Activated CD8-positive, alpha-beta memory T cell treated with anti-CD3 and anti-CD28 coated beads for 24 hours (primary cell): ENCODE data around the gene ARID5A.
"Not testable (repeated sequence)": the region's sequence is repeated elsewhere in the genome, so short reads cannot be mapped to it uniquely, and the experiment has no call there.

Experiments used
- DNase-seq: peaks from one replicate; pipeline ENCODE4 v3.0.0-alpha.2; 2020

ARID5A gene

GRCh38 chr2:96557421-96557820 lies 20.9 kb downstream of the ARID5A start:
- DNase-seq: not testable (repeated sequence)

- peak; percentile 37 for DNase-seq
Observed at GRCh38 chr2:96558061-96558460, 21.5 kb downstream of the ARID5A start.

DNA sequence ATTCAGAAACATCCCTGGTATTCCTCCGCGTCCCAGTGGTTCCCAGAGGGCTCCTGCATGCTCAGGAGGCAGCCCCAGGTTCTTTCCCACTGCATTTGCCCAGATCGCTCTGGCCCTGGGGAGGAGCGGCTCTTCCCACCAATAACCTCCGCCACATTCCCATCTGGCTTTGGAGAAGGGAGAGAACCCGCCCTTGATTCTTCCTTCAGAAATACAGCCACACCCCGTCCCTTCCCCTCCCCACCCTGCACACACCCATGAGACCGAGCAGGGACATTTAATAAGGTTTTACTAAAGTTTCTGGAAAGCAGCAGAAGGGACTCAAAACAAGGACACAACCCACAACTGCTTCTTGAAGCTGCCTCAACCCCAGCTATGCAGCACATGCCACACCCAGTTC lies 21.9 kb downstream of the ARID5A start:
- peak; percentile 28 for DNase-seq

DNA sequence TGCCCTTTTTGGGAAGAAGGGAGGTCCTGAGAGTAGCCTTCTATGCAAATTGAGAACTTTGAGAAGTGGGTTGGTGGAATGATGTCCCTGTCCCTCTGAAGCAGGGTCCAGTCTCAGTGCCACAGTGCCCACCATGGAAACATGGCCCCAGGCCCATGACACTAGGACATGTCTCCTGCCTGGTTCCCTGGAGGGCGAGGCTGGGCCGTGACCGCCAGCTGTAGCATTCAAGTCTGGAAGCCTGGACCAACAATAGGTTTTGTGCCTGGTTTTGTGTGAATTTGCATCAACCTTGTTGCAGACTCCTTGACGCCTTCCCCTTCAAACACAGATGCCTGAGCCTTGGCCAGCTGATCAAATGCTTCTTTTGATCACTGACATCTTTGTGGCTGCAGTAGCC lies 27.5 kb downstream of the ARID5A start:
- DNase-seq: no peak

- DNase-seq: no peak
Observed at GRCh38 chr2:96564563-96564962, 28.0 kb downstream of the ARID5A start.

- DNase-seq: no peak
Observed at GRCh38 chr2:96565111-96565510, 28.6 kb downstream of the ARID5A start.

DNA sequence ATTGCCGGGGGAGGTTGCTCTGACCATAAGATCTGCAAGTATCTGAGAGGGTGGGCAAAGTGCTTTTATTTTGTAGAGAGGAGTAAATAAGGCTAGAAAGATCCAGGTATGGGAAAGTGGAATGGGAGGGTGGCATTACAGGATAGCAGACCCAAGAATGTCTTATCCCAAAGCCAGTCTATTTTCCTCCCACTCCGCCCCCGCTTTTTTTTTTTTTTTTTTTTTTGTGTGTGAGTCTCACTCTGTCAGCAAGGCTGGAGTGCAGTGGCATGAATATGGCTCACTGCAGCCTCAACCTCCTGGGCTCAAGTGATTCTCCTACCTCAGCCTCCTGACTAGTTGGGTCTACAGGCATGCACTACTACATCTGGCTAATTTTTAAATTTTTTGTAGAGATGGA lies 31.5 kb downstream of the ARID5A start:
- DNase-seq: no peak

GRCh38 chr2:96574364-96574763 lies 37.8 kb downstream of the ARID5A start:
- DNase-seq: no peak

DNA sequence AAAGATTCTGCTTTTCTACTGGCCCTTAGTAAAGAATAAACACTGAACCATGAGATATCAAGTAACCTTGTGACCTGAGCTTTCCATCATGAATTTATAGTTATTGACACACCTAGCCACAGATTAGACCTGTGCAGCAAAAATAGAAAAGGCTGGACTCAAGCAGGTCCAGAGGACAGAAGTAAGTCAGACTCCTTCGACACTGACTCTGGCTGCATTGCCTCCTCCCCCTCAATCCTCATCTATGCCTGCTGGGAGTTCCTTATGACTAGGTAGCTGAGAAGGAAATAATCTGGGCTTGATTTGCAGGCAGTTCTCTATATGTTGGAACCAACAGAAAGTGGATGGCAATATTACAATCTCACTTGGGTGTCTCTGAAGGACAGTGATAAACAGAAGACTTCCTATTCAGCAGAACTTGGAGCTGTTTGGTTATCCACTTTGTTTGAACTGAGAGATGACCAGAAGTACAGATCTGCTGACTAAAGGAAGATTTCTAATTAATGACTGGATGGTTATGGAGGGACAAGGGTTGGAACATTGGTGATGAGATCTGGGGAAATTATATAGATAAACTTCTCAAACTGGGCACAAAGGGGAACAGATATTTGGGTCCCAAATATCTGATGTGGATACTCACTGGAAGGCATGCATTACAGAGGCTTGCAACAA lies 39.4 kb downstream of the ARID5A start:
- no peak for DNase-seq

- peak; percentile 28 for DNase-seq
Observed at GRCh38 chr2:96577501-96577900, 40.9 kb downstream of the ARID5A start.

- no peak for DNase-seq
Observed at GRCh38 chr2:96578731-96579130, 42.2 kb downstream of the ARID5A start.

- no peak for DNase-seq
Observed at GRCh38 chr2:96579422-96579821, 42.9 kb downstream of the ARID5A start.

DNA sequence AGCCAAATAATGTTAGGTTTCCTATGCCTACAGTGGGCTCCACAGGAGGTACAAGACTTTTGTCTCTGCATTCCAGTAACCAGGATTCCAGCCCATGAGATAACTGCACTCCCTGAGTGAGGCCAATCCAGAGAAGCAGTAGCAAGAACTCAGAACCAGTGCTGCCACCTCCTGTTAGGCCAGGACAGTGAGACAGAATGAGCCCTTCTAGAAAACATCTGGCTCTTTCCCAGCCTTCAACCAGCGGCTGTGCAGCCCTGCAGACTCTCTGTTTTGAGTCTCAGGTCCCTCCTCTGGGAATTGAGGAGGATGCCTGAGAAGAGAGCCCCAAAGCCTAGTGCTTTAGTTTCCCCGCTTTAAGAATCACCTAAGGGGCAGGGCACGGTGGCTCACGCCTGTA lies 44.2 kb downstream of the ARID5A start:
- no peak for DNase-seq

DNA sequence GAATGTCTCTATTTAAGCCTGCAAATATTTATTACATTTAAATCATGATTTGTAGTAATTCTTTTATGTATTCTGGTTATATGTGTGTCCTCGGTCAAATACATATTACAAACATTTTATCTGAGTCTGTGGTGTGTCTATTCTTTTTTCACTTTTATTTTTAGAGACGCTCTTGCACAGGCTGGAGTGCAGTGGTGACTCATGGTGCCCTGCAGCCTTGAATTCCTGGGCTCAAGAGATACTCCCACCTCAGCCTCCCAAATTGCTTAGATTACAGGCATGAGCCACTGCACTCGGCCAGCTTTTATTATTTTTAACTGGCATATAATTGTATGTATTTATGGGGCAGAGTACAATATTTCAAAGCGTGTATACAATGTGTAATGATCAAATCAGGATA lies 47.5 kb downstream of the ARID5A start:
- no peak for DNase-seq

DNA sequence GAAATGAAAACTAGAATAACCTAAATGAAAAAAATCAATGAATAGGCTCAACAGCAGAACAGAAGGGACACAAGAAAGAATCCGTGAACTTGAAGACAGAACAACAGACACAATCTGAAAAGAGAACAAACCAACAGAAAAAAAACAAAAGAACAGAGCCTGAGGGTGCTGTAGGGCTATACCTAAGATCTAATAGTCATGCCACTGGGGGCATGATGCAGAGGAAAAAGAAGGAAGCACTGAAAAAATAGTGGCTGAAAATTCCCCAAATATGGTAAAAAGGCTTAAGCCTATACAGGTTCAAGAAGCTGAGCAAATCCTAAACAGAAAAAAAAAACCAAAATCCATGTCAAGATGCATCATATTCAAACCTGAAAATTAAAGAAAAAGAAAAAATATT lies 51.3 kb downstream of the ARID5A start:
- no peak for DNase-seq

GRCh38 chr2:96591054-96591453 lies 54.5 kb downstream of the ARID5A start:
- no peak for DNase-seq

DNA sequence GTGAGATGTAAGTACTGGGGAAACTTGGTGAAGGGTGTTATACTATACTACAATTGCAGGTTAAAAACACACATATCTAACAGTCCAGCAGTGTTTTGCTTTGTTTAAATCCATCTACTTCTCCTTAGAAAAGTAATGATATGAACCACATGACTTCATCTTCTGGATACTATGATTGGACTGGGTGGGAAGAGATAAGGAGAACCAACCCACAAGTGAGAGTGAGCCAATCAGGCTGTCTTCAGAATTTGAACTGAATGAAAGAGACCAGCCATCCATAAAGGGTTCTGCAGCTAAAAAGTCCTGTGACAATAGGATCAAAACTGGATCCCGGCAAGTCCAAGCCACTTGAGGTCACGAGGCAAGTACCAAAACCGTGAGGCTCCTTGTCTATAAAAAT lies 54.9 kb downstream of the ARID5A start:
- no peak for DNase-seq

DNA sequence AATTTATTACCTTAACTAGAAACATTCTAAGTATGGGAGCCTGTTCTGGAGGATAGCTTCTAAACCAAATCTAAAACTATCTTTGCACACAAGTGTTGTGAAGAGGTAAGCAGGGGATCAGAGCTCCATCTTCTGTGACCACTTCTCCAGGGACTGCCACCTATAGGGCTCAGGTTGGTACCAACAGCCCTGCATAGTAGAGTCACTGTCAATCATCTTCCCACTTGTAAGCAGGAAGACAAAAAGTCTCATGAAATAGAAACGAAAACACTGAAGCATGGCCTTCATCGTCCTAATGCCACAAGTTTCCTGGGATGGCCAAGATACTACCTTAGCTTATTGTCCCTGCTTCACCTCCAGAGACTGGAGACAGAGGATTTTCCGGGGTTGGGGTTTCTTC lies 57.7 kb downstream of the ARID5A start:
- DNase-seq: no peak

GRCh38 chr2:96594691-96595152 lies 58.2 kb downstream of the ARID5A start:
- no peak for DNase-seq

DNA sequence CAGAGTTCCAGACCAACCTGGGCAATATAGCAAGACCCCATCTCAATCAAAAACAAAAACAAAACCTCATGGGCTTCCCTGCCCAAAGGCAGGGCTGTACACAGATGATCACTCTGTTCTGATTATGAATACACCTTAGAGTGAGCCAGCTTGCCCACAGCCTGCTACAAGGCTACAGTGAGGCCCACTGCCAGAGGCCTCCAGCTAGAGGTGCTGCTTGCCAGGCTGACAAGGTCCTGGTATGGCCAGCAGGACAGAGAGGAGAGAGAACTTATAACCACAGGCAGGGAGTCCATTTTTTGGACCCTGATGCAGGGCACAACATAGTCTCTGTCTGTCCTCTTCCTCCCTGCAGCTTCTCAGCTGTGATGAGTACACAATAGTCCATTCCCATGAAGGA lies 60.0 kb downstream of the ARID5A start:
- DNase-seq: no peak

- no peak for DNase-seq
Observed at GRCh38 chr2:96599941-96600340, 63.4 kb downstream of the ARID5A start.

DNA sequence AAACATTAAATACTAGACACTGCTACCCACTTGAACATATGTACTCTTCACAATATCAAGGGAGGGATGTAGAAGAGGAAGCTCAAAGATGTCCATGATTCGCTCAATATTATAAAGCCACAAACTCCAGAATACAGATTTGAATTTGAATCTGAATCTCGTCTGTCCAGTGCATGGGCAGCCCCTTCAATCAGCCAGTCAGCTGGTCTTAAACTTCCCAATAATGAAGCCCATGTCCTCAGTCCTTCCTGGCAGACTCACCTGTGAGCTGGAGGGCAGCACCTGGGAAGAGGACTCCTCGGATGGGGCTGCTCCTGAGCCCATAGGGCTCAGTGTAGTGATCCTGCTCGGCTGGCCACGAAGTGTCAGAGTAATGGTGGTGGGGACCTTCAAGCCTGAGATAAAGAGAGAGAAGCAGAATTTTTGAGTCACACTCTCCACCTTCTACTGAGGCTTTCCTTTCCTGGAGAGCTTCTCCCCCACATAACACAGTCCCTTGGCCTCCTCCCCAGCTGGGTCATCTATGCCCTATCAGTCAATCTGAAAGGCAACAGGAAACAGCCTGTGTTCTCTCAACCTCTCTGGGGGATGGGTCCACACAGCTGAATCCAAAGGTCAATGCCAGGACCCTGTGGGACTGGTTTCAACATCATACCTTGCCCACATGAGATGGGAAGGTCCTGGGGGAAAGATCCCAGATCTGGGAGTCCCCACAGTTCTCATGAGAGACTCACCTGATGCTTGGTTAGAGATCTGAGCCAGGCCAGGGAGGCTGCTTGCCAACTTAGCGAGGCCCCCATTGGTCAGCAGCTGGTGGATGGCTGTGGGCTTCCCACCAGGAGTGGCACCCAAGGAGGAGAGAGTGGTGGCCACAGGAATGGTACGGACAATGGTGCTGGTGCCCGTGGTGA lies 65.1 kb downstream of the ARID5A start:
- DNase-seq: no peak
